ENCODE measurements around the gene SLC7A1.

DNA sequence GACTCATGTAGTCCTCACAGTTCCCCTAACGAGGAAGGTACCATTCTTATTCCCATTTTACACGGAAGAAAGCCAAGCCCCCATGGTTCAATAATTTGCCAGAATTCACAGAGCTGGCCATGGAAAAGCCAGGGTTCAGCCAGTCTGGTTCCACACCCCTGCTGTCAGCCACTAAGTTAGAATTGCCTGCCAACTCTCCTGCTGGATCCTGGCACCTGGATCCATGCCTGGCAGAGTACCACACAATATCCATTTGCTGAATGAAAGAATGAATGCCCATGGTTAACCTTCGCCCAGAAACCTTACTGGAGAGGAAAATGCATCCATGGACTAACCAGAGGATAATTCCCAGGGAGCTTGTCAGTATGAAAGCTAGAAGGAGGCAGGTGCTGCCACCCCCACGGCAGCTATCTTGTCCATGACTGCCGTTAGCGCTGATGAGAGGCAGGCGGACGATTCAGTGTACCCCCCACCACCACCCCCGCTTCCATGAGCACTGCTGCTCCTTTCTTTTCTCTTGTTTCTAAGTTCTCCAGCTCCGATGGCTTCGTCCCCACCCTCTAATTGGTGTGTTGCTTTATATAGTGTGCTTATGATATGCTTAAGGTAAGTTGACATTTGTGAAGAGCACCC is 114.5 kb downstream of the SLC7A1 start:
- TF ChIP-seq, protein P1, sequence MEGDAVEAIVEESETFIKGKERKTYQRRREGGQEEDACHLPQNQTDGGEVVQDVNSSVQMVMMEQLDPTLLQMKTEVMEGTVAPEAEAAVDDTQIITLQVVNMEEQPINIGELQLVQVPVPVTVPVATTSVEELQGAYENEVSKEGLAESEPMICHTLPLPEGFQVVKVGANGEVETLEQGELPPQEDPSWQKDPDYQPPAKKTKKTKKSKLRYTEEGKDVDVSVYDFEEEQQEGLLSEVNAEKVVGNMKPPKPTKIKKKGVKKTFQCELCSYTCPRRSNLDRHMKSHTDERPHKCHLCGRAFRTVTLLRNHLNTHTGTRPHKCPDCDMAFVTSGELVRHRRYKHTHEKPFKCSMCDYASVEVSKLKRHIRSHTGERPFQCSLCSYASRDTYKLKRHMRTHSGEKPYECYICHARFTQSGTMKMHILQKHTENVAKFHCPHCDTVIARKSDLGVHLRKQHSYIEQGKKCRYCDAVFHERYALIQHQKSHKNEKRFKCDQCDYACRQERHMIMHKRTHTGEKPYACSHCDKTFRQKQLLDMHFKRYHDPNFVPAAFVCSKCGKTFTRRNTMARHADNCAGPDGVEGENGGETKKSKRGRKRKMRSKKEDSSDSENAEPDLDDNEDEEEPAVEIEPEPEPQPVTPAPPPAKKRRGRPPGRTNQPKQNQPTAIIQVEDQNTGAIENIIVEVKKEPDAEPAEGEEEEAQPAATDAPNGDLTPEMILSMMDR (IDR thresholded peaks at IDR 0.05; ENCODE audit: poor library complexity) = no peak
- no peak for TF ChIP-seq EZH2phosphoT487 (IDR thresholded peaks at IDR 0.05; ENCODE audit: low read depth, severe bottlenecking, unreplicated experiment)
- TF ChIP-seq EZH2 (IDR thresholded peaks at IDR 0.05; ENCODE audit: borderline replicate concordance) = no peak

All from hepatocyte (in vitro differentiated cells).